ENCODE data around the gene TIAM1. TPM values are rescaled to one million over a fixed set of nuclear protein-coding genes. Genes with fewer than 3 reads are reported as not detected.

Gene TIAM1
- total and polyA plus RNA-seq, 8 donors = 1.1 to 19.8 (median 3.3) TPM

GRCh38 chr21:31278511-31279130 is 65.4 kb downstream of the TIAM1 start:
- no peaks in the 10 kb centered on the region for H3K27me3 ChIP-seq
- H3K4me3 ChIP-seq = no peak overlapping the region
- no peaks in the 10 kb centered on the region for H3K9me3 ChIP-seq
- H3K27ac ChIP-seq = no peak overlapping the region
- 86 to 88% (median 86%) methylated on average over 11 of the region's 11 CpGs for WGBS, 5 donors
- peaks cover 0 to 23% (median 14%) of the 10 kb centered on the region in 4 donors for H3K4me1 ChIP-seq
- no peaks in the 10 kb centered on the region for H3K36me3 ChIP-seq
- TF ChIP-seq POLR2A (IDR thresholded peaks at IDR 0.05) = no peak
- no peak for TF ChIP-seq EP300 (IDR thresholded peaks at IDR 0.05)
- no peak for TF ChIP-seq CTCF (IDR thresholded peaks at IDR 0.05)
- no peak for TF ChIP-seq POLR2AphosphoS5 (IDR thresholded peaks at IDR 0.05)
- intact Hi-C loops (cut with DNase I; ENCODE audit: low total_unique reads) = no loop called here
- no peak for DNase-seq

DNA sequence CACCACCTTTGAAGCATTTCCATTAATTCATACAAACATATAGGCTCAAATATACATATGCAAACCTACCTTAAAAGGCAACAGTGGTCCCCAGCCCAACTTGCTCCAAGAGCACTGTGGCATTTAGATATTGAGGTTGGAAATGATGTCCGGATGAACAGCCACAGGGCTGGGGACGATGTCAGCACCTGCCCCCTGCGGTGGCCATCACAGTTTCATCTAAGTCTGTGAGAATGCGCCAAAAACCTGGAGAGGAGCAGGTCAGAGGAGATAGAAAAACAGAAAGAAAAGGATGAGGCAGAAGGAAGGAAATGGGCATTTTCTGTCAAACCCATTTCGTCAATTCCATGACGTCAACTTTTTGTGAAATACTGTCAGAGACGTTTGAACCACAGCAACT is 67.4 kb downstream of the TIAM1 start:
- Histone ChIP-seq H3K27me3 (no peaks in the 10 kb centered on the region), H3K9me3 (no peaks in the 10 kb centered on the region), H3K36me3 (no peaks in the 10 kb centered on the region), H3K4me3 (no peak overlapping the region), H3K4me1 (peaks cover 0 to 15% (median 0%) of the 10 kb centered on the region in 4 donors), H3K27ac (no peak overlapping the region)
- intact Hi-C loops (cut with DNase I; ENCODE audit: low total_unique reads) = no loop called here
- no peak for DNase-seq
- 89 to 95% (median 94%) methylated on average over 7 of the region's 7 CpGs for WGBS, 5 donors
- TF ChIP-seq POLR2A (IDR thresholded peaks at IDR 0.05) = no peak
- TF ChIP-seq CTCF (IDR thresholded peaks at IDR 0.05) = no peak
- no peak for TF ChIP-seq EP300 (IDR thresholded peaks at IDR 0.05)
- TF ChIP-seq POLR2AphosphoS5 (IDR thresholded peaks at IDR 0.05) = no peak

DNA sequence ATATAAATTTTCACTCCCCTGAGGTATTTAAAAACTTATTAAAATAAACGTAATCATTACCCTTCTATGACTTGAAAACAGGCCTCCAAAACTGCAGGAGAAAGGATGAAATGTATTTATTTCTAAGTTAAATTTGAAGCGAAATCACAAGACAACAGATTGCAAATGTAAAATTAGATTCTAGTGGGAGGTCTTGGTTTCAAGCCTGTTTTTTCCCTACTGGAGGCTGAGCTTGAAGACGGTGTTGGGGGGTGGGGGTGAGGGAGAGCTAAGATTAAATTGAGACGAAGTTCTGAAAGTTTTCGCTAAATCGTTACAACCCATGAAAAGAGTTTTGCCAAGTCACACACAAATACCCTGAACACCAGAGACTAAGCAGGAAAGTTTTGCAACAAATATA is 68.2 kb downstream of the TIAM1 start:
- Histone ChIP-seq H3K36me3 (no peaks in the 10 kb centered on the region), H3K27me3 (no peaks in the 10 kb centered on the region), H3K4me1 (peaks cover 0 to 15% (median 0%) of the 10 kb centered on the region in 4 donors), H3K9me3 (no peaks in the 10 kb centered on the region), H3K4me3 (no peak overlapping the region), H3K27ac (no peak overlapping the region)
- intact Hi-C loops (cut with DNase I; ENCODE audit: low total_unique reads) = no loop called here
- no peak for DNase-seq
- no peak for TF ChIP-seq POLR2A (IDR thresholded peaks at IDR 0.05)
- no peak for TF ChIP-seq POLR2AphosphoS5 (IDR thresholded peaks at IDR 0.05)
- no peak for TF ChIP-seq CTCF (IDR thresholded peaks at IDR 0.05)
- TF ChIP-seq EP300 (IDR thresholded peaks at IDR 0.05) = no peak
- WGBS, 5 donors = 81 to 86% (median 85%) methylated on average over 6 of the region's 6 CpGs

- DNase-seq = no peak
- Histone ChIP-seq H3K27ac (no peak overlapping the region), H3K4me1 (peaks cover 0 to 16% (median 0%) of the 10 kb centered on the region in 4 donors), H3K27me3 (no peaks in the 10 kb centered on the region), H3K9me3 (no peaks in the 10 kb centered on the region), H3K36me3 (no peaks in the 10 kb centered on the region), H3K4me3 (no peak overlapping the region)
- intact Hi-C loops (cut with DNase I; ENCODE audit: low total_unique reads) = no loop called here
- 74 to 81% (median 79%) methylated on average over 2 of the region's 2 CpGs for WGBS, 5 donors
- TF ChIP-seq POLR2A (IDR thresholded peaks at IDR 0.05) (no peak), POLR2AphosphoS5 (IDR thresholded peaks at IDR 0.05) (no peak), EP300 (IDR thresholded peaks at IDR 0.05) (no peak), CTCF (IDR thresholded peaks at IDR 0.05) (no peak)
These were observed 70.8 kb downstream of the TIAM1 start for GRCh38 chr21:31273278-31273677.

All from stomach (tissue), 9 donors.